COLO829 (cell line): Measurements from ENCODE around the gene SLC6A5.

ENCODE experiments used
- DNase-seq: peaks from one replicate; pipeline ENCODE4 v3.0.0; 2012; ENCODE audit warnings: low spot score

The SLC6A5 gene

DNA sequence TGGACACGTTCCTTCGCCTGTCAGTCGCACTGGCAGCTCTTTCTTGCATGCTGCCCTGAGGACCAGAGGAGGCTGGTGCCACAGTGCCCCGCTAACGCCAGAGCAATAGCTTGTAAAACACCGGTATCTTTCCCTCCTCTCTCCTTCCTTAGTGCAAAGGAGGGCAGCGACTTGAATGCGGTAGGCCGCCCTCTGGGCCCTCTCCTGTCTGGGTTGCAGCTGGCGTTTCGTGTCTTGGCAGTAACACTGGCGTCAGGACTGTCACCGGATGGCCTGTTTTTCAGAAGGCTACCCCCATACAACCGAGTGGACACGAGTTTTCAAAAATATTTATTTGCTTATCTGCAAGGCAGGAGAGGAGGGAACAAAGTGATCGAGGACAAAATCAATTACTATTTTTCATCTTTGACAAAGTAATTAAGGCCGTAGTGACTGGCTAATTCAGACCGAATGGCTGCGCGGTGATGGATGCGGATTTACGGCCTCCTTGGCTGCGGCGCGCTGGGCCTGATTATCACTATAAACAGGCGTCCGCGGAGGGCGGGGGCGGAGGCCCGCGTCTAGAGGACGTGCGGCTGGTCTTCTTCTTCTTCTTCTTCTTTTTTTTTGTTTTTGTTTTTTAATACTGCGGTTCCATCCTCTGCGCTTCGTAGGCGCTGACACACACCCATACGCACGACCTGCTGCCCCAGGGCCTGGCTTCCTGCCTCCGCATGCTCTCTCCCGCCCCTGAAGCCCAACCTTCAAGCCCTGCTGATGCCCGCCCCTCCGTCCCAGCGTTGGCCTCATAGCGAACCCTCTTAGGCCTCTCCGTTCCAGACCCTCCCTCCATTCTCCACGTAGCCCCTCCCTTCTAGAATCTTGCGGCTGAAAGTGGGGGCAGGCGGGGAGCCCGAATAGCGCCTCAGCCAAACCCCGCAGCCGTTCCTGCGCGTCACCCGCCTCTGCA, 2.9 kb upstream of the SLC6A5 start:
- DNase-seq = no peak

- DNase-seq = no peak
These were observed 2.2 kb upstream of the SLC6A5 start for GRCh38 chr11:20597154-20597679.

DNA sequence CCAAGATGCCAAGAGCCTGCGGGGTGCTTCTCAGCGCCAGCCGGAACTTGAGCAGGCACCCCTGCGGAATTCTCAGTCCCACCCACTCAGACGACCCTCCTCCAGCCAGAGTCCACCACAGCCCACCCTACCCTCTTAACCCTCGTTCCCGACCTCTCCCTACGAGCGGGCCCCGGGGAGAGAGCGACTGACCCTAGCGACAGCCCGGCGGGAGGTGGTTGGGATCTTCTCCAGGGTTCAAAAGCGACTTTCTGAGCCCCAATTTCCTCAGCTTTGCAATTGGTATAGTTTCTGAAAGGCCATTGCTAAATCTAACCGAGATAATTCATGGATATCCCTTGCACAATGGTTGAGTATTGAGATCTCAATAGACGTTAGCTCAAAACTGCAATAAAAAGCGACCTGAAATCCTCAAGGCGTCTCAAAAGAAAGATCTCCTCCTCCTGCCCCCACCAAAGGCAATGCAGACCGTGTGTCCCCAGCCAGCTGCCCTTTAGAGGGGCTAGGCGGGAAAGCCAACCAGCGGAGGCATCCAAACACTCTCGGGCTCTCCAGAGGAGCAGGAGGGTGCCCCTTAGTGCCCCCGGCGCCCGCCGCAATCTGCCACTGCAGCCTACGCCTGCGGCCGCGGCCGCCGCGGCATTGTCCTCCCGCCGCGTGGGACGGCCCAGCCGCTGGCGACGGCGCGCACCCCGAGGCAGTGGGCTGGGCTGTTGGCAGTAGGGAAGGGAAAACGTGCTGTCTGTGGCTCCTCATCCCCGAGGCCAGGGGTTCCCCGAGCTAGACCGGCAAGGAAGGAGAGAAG, 1.5 kb upstream of the SLC6A5 start:
- no peak for DNase-seq

DNA sequence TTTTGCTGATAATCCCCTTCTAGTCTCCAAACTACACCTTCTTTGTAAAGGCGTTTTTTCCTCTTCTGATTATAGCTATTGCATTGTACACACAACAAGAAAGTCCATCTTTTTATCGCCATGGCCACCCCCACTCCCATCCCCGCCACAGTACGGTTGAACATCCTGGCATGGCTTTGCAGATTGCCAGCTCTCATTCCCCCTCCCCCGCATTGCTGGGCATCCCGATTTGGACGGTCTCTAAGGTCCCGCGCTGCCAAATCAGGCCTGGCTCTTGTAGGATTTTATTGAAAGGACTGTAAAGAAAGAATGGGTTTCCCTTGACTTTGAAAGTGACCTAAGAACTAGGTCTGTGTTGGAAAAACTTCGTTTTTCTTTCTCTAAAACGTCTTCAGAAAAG, 916 bp upstream of the SLC6A5 start:
- DNase-seq = no peak

- no peak for DNase-seq
These were observed 575 bp downstream of the SLC6A5 start for GRCh38 chr11:20600020-20600346.

DNA sequence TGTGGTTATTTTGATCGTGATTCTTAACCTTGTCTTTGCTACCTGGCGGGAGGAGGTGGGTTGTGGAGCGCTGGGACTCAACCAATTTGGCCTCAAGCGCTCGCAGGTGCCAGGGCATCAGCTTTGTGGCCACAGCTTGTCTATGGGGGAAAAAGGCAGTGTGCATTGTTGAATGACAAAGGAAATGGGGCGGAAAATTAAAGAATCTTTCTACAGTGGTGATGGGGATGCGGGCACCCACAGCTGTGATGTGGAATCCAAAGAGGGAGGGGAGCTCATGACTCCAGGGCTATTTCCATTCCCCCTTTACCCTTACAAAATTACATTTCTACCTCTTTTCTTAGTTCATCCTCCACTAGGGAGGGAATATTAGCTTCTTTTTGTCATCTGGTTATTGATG, 1.1 kb downstream of the SLC6A5 start:
- DNase-seq = no peak

DNA sequence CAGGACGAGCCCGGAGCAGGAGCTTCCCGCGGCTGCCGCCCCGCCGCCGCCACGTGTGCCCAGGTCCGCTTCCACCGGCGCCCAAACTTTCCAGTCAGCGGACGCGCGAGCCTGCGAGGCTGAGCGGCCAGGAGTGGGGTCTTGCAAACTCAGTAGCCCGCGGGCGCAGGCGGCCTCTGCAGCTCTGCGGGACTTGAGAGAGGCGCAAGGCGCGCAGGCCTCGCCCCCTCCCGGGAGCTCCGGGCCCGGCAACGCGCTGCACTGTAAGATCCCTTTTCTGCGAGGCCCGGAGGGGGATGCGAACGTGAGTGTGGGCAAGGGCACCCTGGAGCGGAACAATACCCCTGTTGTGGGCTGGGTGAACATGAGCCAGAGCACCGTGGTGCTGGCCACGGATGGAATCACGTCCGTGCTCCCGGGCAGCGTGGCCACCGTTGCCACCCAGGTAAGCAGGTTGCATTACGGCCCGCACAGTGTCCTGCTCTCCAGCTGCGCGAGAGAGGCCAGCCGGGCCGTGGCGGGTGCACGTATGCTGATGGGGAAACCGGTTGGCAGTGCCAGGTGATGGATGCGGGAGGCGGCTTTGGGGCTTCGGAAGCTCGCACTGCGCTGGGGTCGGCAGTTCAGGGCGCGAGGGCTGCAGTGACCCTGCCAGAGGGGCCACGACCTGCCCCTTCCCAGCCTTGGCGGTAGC, 2.0 kb downstream of the SLC6A5 start:
- no peak for DNase-seq

- no peak for DNase-seq
These were observed 4.9 kb downstream of the SLC6A5 start for GRCh38 chr11:20604295-20604803.

- no peak for DNase-seq
These were observed 5.6 kb downstream of the SLC6A5 start for GRCh38 chr11:20604864-20605601.

GRCh38 chr11:20605602-20606091, 6.2 kb downstream of the SLC6A5 start:
- DNase-seq = no peak

- DNase-seq = no peak
These were observed 9.5 kb downstream of the SLC6A5 start for GRCh38 chr11:20608934-20609333.

DNA sequence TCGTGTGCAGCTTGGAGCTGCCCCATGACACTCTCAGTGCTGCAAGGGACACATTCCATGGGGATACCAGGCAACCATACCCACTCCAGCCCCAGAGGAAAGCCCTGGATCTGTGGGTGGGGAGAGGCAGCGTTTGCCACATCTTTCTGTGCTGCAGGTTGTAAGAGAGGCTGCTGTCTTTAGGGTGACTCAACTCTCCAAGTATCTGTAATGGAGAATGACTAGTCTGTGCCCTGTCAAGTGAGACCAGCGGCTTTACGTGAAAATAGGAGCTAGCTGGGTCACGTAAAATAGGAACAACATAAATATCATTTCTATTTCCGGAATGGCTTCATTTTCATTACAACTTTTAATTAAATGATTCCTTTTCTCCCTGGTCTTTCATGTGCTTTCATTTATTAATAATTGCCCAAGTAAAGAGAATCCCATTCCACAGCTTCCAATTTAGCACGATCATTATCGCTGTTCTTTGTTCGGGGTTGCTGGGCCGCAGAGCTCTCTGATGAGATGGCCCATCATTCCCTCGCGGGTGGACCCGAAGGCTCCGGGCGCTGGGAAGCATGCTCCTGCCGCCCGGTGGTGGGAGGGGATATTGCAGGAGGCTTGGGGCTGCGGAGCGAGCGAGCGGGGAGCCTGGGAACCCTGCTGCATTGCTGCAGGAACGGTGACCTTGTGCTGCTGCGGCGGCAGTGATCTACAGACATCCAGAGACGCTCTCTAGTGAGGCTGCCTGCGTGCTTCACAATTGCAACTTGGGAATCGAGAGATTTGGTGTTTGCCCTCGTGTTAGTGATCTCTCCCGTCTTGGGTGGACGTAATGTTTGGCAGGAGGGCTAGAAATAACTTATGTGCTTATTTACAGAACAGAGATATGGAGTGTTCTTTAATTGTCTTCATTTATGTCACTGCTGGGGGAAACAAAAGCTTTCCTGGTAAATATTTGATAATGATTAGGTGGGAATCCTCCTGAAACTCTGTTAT, 10.6 kb downstream of the SLC6A5 start:
- peak; percentile 42 for DNase-seq

DNA sequence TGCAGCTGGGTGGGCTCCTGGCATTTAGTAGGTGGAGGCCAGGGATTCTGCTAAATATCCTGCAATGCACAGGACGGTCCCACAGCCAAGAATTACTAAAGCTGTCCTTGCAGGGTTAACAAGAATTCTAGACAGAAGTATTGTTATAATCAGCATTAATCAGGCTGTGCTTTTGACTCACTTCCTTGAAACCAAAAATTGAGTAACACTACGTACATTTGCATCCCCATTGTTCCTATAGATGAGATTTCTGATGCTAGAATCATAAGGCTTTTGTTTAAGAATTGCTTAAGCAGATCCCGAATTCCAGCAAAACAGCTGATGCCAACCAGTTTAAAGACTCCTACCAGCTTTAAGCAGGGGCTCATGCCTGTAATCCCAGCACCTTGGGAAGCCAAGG, 11.4 kb downstream of the SLC6A5 start:
- DNase-seq = no peak

DNA sequence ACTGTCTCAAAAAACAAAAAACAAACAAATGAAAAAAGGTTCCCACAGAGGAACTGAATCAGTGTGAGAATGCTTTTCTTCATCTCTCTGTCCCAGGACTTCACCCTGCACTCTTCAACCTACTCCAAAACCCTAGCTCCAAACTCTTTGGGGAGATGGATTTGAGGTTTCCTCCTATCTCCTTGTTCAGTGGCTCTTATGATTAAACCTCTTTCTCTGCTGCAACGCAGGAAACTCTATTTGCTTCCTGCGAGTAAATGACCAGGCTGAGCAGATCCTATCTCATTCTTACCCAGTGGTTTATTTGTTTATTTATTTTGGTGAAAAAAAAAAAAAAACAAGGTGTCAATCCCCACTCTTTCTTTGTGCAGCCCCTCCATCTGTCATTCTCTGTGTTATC, 12.0 kb downstream of the SLC6A5 start:
- no peak for DNase-seq

DNA sequence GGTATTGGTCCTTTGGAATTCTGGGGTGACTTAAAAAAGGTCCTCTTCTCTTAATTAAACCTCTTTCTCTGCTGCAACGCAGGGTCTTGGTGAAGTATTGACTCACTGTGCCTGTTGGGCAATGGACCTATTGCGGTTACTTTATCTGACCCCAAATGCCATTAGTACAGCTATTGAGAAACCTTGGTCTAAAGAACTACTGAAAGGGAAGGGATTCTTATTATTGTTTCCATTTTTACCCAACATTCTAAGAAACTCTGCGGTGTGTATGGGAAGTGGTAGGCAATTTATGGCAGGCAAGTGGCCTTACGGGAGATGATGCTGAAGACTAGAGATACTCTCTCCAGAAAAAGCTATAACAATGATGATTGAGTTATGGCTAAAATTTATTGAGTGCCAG, 12.5 kb downstream of the SLC6A5 start:
- no peak for DNase-seq

DNA sequence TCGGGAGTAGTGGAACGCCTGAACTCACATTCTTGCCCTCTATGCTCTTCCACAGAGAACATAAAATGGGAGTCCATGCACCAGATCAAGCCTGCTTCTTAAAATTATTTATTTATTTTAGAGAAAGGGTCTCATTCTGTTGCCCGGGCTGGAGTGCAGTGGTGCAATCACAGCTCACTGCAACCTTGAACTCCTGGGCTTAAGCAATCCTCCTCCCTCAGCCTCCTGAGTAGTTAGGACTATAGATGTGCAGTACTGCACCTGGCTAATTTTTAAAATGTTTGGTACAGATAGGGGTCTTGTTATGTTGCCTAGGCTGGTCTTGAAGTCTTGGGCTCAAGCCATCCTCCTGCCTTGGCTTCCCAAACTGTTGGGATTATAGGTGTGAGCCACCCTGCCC, 13.0 kb downstream of the SLC6A5 start:
- no peak for DNase-seq

- DNase-seq = no peak
These were observed 17.5 kb downstream of the SLC6A5 start for GRCh38 chr11:20616920-20617319.

- DNase-seq = no peak
These were observed 18.1 kb downstream of the SLC6A5 start for GRCh38 chr11:20617346-20618005.

- no peak for DNase-seq
These were observed 18.7 kb downstream of the SLC6A5 start for GRCh38 chr11:20618083-20618482.

DNA sequence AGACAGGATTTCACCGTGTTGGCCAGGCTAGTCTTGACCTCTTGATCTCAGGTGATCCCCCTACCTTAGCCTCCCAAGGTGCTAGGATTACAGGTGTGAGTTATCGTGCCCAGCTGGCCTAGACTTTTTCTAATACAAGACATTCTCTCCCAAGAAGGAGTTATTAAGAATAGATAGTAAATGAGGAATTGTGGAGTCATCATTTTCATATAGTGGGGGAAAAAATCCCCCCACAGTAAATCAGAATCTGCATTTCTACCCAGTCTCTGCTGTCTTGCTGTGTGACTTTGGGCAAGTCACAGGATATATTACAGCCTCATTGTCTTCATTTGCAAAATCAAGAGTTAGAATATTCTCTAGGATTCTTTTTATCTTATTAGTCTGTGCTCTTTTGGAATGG, 21.6 kb downstream of the SLC6A5 start:
- no peak for DNase-seq
